ENCODE results near the gene FRYL.

FRYL gene

DNA sequence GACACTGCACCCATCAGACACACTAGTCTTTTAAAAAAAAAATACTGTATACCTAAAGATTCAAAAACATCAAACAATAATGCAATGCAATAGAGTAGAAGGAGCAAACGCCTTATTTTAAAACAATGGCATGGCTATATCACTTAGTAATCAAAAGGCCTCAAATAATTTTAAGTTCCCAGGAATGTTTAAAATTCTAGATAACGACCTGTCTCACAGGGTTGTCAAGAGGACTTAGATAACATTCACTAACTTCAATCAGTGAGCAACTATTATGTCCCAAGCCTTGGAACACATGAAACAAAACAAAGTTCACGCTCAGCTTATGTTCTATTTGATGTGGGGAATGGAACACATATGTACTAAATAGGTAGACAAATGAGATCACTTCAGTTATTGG, 106.5 kb downstream of the FRYL start:
- H3K27ac ChIP-seq = no peak overlapping the region
- TF ChIP-seq, protein P1, sequence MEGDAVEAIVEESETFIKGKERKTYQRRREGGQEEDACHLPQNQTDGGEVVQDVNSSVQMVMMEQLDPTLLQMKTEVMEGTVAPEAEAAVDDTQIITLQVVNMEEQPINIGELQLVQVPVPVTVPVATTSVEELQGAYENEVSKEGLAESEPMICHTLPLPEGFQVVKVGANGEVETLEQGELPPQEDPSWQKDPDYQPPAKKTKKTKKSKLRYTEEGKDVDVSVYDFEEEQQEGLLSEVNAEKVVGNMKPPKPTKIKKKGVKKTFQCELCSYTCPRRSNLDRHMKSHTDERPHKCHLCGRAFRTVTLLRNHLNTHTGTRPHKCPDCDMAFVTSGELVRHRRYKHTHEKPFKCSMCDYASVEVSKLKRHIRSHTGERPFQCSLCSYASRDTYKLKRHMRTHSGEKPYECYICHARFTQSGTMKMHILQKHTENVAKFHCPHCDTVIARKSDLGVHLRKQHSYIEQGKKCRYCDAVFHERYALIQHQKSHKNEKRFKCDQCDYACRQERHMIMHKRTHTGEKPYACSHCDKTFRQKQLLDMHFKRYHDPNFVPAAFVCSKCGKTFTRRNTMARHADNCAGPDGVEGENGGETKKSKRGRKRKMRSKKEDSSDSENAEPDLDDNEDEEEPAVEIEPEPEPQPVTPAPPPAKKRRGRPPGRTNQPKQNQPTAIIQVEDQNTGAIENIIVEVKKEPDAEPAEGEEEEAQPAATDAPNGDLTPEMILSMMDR (conservative IDR thresholded peaks at IDR 0.05) = no peak
- TF ChIP-seq ZFX (IDR thresholded peaks at IDR 0.05) = no peak

DNA sequence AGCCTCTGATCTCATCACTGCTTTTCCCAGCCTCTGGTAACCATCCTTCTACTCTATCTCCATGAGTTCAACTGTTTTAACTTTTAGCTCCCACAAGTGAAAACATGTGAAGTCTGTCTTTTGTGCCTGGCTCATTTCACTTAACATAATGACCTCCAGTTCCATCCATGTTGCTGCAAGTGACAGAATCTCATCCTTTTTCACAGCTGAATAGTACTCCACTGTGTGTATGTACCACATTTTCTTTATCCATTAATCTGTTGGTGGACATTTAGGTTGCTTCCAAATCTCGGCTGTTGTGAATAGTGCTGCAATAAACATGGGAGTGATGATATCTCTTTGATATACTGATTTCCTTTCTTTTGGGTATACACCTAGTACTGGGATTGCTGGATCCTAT, 109.5 kb downstream of the FRYL start:
- TF ChIP-seq, protein P1 (conservative IDR thresholded peaks at IDR 0.05) = no peak
- no peak for TF ChIP-seq ZFX (IDR thresholded peaks at IDR 0.05)
- no peak overlapping the region for H3K27ac ChIP-seq

DNA sequence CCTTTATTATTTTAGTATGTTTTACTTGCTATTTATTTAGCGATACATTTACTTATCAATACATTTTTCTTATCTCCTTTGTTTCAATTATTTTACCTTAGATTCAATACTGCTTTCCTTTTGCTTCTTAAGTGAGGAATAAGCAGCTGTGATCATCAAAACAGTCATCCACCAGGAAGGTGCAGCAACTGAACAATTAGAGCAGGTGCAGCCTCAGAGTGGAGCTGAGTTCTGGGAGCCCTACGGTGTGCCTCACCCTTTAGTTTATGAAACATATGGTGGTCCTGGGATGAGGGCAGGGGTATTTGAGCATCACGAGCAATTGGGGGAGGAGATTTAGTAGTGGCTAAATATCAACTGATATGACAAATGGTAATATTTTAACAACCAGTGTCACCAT, 111.0 kb downstream of the FRYL start:
- TF ChIP-seq, protein P1 (conservative IDR thresholded peaks at IDR 0.05) = no peak
- no peak for TF ChIP-seq ZFX (IDR thresholded peaks at IDR 0.05)

DNA sequence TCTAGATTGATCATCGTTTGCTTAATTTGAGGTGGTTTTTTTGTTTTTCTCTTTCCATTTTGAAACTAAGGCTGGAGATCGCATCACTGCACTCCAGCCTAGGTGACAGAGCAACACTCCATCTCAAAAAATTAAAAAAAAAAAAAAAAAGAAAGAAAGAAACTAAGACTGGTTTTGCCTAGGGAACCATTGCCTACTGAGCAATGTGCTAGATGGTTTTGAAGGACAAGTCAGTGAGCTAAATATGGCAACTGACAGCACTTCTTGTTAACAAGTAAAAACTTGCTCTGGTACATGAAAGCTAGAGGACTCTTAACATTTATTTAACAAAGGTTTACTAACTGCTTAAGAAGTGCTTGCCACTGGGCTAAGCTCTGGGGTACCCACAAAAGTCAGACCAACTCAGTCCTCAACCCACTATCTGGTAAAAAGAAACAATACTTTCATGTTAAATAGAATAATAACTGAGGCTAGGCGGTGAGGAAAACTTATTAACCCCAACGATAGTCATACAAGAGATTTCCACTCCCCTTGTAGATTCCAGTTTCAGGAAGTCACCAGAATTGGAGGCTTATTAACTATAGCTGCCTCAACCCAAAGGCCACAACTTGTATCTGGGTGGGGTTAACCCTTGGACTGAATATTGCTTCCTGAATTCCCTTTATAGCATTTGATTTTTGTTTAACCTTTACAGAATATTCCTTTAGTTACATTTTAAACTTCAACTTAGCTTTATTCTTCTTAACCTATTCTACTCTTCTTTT, 111.6 kb downstream of the FRYL start:
- TF ChIP-seq, protein P1 (conservative IDR thresholded peaks at IDR 0.05) = no peak
- TF ChIP-seq ZFX (IDR thresholded peaks at IDR 0.05) = no peak
- H3K27ac ChIP-seq = no peak overlapping the region

More for the DNA sequence above, 111.0 kb downstream of the FRYL start:
- no peak overlapping the region for H3K27ac ChIP-seq

DNA sequence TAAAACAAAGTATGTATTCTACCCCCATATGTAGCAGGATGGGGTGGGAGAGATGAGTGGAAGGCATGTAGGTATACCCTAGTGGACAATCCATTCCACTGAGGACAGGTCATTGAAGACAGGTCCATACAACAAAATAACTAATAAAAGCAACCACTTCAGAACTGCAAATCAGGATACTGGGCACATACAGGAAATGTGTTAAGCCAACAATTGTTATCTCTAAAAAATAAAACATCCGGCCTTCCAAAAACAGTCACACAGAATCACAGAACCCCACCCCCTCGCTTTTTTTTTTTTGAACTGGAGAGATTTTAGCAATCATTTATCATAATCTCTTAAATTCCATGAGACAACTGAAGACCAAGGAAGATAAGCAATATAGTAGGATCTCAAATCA, 112.9 kb downstream of the FRYL start:
- no peak for TF ChIP-seq ZFX (IDR thresholded peaks at IDR 0.05)
- TF ChIP-seq, protein P1 (conservative IDR thresholded peaks at IDR 0.05) = no peak
- no peak overlapping the region for H3K27ac ChIP-seq

DNA sequence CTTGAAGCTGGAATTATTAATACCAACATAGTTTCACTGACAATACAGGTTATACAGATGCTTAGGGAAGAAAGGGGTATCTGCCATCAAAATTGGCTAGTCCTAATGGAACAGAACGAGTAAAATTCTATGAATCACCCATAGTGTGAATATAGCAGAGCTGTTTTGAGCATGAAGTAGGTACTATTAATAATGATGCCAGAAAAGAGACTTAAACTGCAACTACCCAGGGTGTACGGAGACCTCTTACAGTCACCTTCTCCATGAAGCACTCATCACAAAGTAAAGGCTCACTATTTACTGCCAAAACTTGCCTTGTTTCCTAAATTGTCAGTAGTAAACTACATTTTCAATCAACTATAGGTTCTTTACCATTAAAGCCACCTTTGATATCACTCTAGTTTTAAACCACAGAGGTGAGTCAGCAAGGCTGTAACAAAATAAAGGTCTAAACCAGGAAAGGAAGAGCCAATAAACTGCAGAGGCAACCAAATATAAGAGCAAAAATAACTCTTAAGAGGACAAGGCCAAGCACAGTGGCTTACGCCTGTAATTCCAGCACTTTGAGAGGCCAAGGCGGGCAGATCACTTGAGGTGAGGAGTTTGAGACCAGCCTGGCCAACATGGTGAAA, 114.4 kb downstream of the FRYL start:
- TF ChIP-seq, protein P1 (conservative IDR thresholded peaks at IDR 0.05) = no peak
- no peak for TF ChIP-seq ZFX (IDR thresholded peaks at IDR 0.05)
- H3K27ac ChIP-seq = no peak overlapping the region

DNA sequence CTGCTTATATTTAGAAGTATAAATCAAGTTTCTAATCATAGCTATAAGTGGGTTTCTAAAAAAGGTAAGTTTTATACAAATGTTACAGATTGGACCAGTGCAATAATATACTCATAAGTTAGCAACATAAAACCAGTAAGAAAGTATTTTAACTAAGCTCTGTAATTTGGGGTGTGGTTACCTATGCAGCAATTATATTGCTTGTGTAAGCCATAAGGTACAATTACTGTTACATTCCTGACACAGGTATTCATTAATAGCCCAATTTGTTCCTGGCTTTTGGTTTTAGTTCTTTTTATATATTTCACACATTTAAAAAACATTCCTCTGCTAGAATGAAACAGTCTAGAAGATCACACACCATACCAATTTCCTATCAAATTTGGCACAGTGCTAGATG, 115.1 kb downstream of the FRYL start:
- no peak for TF ChIP-seq ZFX (IDR thresholded peaks at IDR 0.05)
- TF ChIP-seq, protein P1 (conservative IDR thresholded peaks at IDR 0.05) = no peak
- no peak overlapping the region for H3K27ac ChIP-seq
